CD4-positive, alpha-beta T cell treated with Interleukin-17A for 1 hour (primary cell): ENCODE results near the gene FAM110D.

Source experiments
- DNase-seq: peaks from one replicate; pipeline ENCODE4 v3.0.0-alpha.2; 2020

FAM110D gene

GRCh38 chr1:26158908-26159742 lies at the start of gene FAM110D:
Gene FAM110D (plus strand): TSS chr1:26159079. CDS start chr1:26161292, 2,213 bp downstream.
- DNase-seq = no peak

- no peak for DNase-seq
Measured at GRCh38 chr1:26109229-26110164, 49.4 kb upstream of the FAM110D start.

GRCh38 chr1:26110731-26111529 lies 47.9 kb upstream of the FAM110D start:
- DNase-seq = peak; percentile 79

GRCh38 chr1:26111530-26112406 lies 47.1 kb upstream of the FAM110D start, which contains the start of gene PDIK1L:
Gene PDIK1L (plus strand): TSS chr1:26111824. CDS start chr1:26114309, 2,485 bp downstream.
- DNase-seq = peak; percentile 95

- DNase-seq = peak; percentile 18
Measured at GRCh38 chr1:26112407-26112775, 46.5 kb upstream of the FAM110D start.

GRCh38 chr1:26114165-26114927 lies 44.5 kb upstream of the FAM110D start:
- DNase-seq = no peak

- no peak for DNase-seq
Measured at GRCh38 chr1:26119892-26120608, 38.8 kb upstream of the FAM110D start.

GRCh38 chr1:26121854-26122773 lies 36.8 kb upstream of the FAM110D start:
- DNase-seq = no peak

GRCh38 chr1:26122988-26123973 lies 35.6 kb upstream of the FAM110D start:
- peak; percentile 41 for DNase-seq

GRCh38 chr1:26124418-26125331 lies 34.2 kb upstream of the FAM110D start:
- no peak for DNase-seq

- DNase-seq = no peak
Measured at GRCh38 chr1:26125382-26125781, 33.5 kb upstream of the FAM110D start.

GRCh38 chr1:26125946-26126320 lies 32.9 kb upstream of the FAM110D start:
- no peak for DNase-seq

GRCh38 chr1:26126321-26127084 lies 32.4 kb upstream of the FAM110D start:
- DNase-seq = peak; percentile 92

GRCh38 chr1:26127235-26128163 lies 31.4 kb upstream of the FAM110D start:
- peak; percentile 20 for DNase-seq

- no peak for DNase-seq
Measured at GRCh38 chr1:26129778-26130177, 29.1 kb upstream of the FAM110D start.
